HL-60 (cell line): ENCODE results near the gene RYR3.

Experiments used
- DNase-seq, 2 experiments: peaks; one replicate each; pipeline ENCODE4 v3.0.0-alpha.2; 2010 to 2020; ENCODE audit warnings: low read depth in 1 of 2, low spot score in 1 of 2
- H3K27ac ChIP-seq: fragments of 250-450 bp; sonication (Bioruptor Pico); replicated peaks from 2 replicates; pipeline ENCODE4 v1.5.1; 2020; ENCODE audit warnings: mild to moderate bottlenecking, moderate library complexity
- H3K27me3 ChIP-seq: fragments of 250-450 bp; sonication (Bioruptor Pico); 2 replicates; pipeline ENCODE4 v1.5.1; 2021; ENCODE audit warnings: mild to moderate bottlenecking, moderate library complexity; ENCODE audit not compliant: insufficient read depth, poor library complexity, severe bottlenecking
- H3K4me3 ChIP-seq: replicated peaks from 2 replicates; pipeline ENCODE4 v1.5.1; 2011; ENCODE audit warnings: mild to moderate bottlenecking, control low read depth, low read length; ENCODE audit not compliant: insufficient read depth
- CTCF ChIP-seq: IDR thresholded peaks from one replicate; pipeline ENCODE4 v1.5.1; 2011; ENCODE audit warnings: low read length, control low read depth, inconsistent platforms; ENCODE audit not compliant: insufficient read depth
- GABPA ChIP-seq: IDR thresholded peaks from 2 replicates; pipeline ENCODE4 v1.6.1; 2012; ENCODE audit warnings: low read depth
- POLR2AphosphoS5 ChIP-seq: IDR thresholded peaks from 2 replicates; pipeline ENCODE4 v1.6.1; 2012; ENCODE audit warnings: low read depth
- REST ChIP-seq: IDR thresholded peaks from 2 replicates; pipeline ENCODE4 v1.6.1; 2012; ENCODE audit warnings: low read depth; ENCODE audit not compliant: insufficient replicate concordance
- SPI1 ChIP-seq: IDR thresholded peaks from 2 replicates; pipeline ENCODE4 v1.6.1; 2012; ENCODE audit warnings: low read depth, mild to moderate bottlenecking, borderline replicate concordance

RYR3 gene

GRCh38 chr15:33649217-33649933, 338.6 kb downstream of the RYR3 start:
- Histone ChIP-seq H3K4me3 (no peak overlapping the region), H3K27ac (no peak overlapping the region), H3K27me3 (no peaks in the 10 kb centered on the region)
- no peak for DNase-seq
- TF ChIP-seq CTCF (no peak), REST (no peak), POLR2AphosphoS5 (no peak), SPI1 (no peak), GABPA (no peak)

- DNase-seq, result no peak
- Histone ChIP-seq H3K27ac (no peak overlapping the region), H3K27me3 (no peaks in the 10 kb centered on the region), H3K4me3 (no peak overlapping the region)
- TF ChIP-seq GABPA (no peak), SPI1 (no peak), POLR2AphosphoS5 (no peak), REST (no peak), CTCF (no peak)
Observed at GRCh38 chr15:33654860-33655259, 344.1 kb downstream of the RYR3 start.

GRCh38 chr15:33655488-33655887, 344.7 kb downstream of the RYR3 start:
- TF ChIP-seq GABPA (no peak), CTCF (no peak), SPI1 (no peak), REST (no peak), POLR2AphosphoS5 (no peak)
- no peak for DNase-seq
- Histone ChIP-seq H3K27me3 (no peaks in the 10 kb centered on the region), H3K4me3 (no peak overlapping the region), H3K27ac (no peak overlapping the region)
